ENCODE results near the gene LAMP1.
"Not testable (repeated sequence)": the region's sequence is repeated elsewhere in the genome, so short reads cannot be mapped to it uniquely, and the experiment has no call there.

Gene LAMP1

GRCh38 chr13:113327766-113328471, 30.9 kb downstream of the LAMP1 start:
- DNase-seq: no peak

DNA sequence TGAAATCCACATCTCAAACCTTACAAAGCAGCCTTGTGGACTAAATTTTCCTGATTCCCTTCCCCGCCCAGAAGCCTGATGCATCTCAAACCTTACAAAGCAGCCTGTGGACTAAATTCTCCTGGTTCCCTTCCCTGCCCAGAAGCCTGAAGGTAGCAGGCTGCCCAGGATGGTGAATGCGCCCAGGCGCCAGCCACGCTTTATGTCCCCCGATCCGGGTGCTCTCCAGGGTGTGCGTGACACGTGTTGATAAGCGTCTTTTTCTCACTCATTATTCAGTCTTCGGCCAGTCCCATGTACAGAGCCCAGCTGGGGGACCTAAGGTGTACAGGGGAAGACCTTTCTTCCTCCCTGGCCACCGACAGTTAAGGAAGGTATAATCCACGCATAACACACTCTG, 31.8 kb downstream of the LAMP1 start:
- no peak for DNase-seq

DNA sequence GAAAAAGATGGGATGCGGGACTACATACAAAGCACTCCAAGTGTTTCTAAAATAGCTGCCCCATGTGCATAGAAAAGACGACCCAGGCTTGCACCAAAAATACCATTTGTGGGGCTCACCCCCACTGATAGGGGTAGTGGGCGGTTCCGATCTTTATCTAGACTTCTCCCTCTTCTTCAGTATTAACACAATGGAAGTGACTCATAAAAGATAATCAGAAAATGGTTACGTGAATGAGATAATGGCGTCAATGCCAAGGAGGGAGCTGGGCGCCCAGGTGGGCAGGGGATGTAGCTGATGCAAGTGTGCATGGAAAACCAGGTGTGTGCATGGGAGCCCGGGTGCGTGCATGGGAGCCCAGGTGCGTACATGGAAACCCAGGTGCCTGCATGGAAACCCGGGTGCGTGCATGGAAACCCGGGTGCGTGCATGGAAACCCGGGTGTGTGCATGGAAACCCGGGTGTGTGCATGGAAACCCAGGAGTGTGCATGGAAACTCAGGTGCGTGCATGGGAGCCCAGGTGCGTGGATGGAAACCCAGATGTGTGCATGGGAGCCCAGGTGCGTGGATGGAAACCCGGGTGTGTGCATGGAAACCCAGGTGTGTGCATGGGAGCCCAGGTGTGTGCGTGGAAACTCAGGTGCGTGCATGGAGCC, 32.7 kb downstream of the LAMP1 start:
- DNase-seq: no peak

DNA sequence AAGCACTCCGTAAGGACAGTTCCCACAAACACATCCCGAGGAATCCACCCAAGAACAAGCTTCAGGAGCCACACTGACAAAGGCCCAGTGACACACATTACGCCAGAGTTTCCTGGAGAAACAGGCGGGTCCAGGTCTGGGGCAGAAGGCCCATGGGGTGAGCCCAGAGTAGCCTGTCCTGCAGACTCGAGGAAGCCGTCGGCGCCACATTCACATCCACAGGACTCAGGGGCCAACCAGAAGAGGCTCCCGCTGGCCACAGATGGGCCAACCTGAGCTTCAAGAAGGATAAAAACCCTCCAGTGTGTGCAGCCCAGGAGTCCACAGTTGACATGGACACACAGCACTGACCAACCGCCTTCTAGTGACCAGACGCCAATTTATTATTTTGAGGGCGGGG, 35.6 kb downstream of the LAMP1 start:
- no peak for DNase-seq

GRCh38 chr13:113333076-113333475, 36.0 kb downstream of the LAMP1 start:
- DNase-seq: no peak

DNA sequence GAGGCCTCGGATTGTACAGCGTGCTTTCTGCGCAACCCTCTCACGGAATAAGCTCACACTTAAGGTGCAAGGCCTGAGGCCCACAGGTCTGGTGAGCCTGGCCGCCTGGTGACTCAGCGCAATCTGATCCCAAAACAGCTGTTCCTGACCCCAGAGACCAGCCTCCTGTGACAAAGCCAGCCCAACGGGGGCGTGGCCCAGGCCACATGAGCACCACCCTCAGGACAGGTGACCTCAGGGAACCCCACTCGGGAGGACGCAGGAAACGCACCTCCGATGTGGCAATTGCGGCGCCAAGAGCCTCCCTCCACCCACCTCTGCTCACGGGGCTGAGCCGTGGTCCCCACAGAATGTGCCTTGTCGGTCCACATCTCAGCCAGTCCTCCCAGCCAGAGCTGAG, 40.5 kb downstream of the LAMP1 start:
- no peak for DNase-seq

DNA sequence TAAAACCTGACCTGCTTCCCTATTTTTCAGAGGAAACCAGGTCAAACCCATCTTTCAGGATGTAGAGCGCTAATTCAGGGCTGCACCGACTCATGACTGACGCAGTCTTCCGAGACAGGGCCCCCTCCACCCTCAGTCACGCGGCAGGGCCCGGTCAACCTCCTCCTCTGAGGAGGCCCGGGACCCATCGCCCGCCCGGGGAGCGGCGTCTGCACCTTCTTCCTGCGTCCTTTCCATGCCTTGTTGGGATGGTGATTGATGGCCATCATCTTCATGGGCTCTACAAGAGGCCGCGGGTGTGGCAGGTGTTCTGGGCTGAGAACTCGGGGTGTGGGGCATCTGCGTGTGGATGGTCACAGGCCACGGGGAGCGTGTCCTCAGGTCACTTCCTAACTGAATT, 40.9 kb downstream of the LAMP1 start:
- DNase-seq: no peak

GRCh38 chr13:113338451-113338850, 41.4 kb downstream of the LAMP1 start:
- DNase-seq: peak; percentile 46

GRCh38 chr13:113342820-113343691, 46.0 kb downstream of the LAMP1 start:
- DNase-seq: no peak

- DNase-seq: no peak
Observed at GRCh38 chr13:113343692-113343968, 46.6 kb downstream of the LAMP1 start.

DNA sequence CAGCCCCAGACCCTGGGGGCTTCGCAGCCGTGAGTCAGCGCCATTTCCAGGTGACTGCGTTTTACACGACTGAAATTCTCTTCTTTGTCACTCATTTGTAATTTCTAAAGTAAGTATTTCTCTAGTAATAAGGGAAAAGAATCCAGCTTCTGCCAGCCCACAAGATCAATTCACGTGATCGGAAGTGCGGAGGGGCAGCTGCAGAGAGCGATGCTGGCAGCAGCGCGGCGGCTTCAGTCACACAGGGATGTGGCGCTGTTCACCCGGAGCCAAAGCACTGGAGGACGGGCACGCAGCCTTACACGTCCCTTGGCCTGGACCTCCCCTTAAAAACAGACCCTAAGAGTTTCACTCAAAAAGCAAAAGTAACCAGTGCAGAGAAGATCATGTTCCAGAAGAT, 48.4 kb downstream of the LAMP1 start:
- no peak for DNase-seq

DNA sequence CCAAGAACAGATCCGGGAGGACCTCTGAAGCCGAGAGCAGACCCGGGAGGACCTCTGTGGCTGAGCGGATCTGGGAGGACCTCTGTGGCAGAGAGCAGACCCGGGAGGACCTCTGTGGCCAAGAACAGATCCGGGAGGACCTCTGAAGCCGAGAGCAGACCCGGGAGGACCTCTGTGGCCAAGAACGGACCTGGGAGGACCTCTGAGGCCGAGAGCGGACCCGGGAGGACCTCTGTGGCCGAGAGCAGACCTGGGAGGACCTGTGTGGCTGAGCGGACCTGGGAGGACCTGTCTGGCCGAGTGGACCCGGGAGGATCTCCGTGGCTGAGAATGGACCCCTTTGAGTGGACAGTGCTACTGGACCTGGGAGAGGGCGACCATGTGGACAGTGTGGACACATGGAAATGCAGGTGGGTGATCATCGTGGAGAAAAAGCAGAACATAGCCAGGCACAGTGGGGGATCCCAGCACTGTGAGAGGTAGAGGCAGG, 50.7 kb downstream of the LAMP1 start:
- not testable (repeated sequence) for DNase-seq

- DNase-seq: no peak
Observed at GRCh38 chr13:113348591-113348990, 51.6 kb downstream of the LAMP1 start.

DNA sequence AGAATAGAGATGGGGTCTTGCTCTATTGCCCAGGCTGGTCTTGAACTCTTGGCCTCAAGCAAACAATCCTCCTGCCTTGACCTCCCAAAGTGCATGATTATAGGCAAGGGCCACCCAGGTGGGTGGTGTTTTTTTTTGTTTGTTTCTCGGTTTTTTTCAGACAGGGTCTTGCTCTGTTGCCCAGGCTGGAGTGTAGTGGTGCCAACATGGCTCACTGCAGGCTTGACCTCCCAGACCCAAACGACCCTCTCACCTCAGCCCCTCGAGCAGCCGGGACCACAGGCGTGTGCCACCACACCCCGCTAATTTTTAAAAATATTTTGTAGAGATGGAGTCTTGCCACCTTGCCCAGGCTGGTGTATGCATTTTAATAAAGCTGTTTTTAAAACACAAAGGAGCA, 52.0 kb downstream of the LAMP1 start:
- no peak for DNase-seq

GRCh38 chr13:113349491-113349890, 52.5 kb downstream of the LAMP1 start:
- DNase-seq: no peak

DNA sequence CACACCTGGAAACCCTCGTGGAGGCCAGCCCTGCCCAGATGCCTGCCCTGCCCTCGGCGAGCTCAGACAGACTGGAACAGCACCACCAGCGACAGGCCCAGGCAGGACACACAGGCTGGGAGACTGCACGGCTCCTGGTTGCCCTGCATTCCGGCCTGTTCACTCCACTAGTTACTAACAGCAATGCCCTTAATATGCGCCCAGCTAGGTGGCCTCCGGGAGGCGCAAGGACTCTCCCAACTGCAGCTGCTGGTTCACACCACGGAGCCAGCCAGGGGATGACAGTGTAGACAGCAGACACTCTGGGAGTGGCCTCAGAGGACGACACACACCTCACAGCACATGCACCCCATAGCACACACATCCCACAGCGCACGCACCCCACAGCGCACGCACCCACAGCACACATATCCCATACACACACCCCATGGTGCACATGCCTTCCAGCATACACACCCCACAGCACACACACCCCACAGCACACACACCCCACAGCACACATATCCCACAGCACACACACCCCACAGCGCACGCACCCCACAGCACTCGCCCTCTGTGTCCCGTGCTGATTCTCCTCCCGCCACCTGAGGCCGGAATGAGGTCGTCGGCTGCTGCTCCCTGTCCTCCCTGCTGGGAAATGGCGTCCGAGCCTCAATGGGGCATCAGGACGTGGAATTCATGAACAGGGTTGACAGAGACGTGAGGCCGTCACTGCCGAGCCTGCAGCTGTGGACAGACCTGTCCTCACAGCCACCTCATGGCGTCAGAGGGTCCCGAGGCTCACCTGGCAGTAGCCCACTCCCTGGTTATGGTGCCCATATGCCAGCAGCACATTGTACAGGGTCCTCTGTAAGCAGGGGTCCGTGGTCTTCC, 53.3 kb downstream of the LAMP1 start:
- DNase-seq: peak; percentile 34

- DNase-seq: no peak
Observed at GRCh38 chr13:113350938-113351335, 53.9 kb downstream of the LAMP1 start.

- no peak for DNase-seq
Observed at GRCh38 chr13:113351514-113352026, 54.5 kb downstream of the LAMP1 start.

DNA sequence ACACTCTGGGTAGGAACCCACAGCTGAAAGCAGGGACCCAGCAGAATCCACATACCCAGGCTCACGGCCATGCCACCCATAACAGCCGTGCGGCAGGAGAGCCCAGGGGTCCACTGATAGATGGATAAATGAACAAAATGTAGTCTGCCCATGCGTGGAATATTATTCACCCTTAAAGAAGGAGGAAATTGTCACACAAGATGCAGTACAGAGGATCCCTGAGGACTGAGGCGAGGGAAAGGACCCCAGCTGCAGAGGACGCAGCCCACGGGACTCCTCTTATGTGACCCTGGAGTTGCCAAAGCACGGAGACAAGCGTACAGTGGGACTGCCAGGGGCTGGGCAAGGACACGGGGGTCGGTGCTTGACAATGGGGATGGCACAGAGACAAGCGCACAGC, 56.2 kb downstream of the LAMP1 start:
- DNase-seq: no peak

GRCh38 chr13:113354831-113355610, 58.0 kb downstream of the LAMP1 start:
- DNase-seq: no peak

DNA sequence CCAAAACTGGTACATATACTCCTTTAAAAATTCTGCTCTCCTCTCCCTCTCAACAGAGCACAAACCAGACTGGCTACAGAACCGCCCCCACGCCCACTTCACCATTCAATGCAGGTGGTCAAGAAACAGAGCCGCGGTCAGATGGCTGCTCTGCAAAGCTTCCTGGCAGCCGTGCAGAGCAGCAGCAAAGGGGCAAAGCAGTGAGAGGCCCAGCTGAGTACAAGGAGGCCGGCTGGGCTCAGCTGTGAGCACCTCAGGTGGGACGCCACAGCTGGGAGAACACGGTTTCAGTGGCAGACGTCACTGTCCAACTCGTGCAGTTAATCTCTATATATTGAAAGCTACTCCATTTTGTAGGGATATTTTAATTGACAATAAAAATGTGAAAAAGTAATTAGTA, 58.6 kb downstream of the LAMP1 start:
- DNase-seq: no peak

GRCh38 chr13:113356596-113356995, 59.6 kb downstream of the LAMP1 start:
- DNase-seq: no peak
